ENCODE results near the gene HOXD13.

DNA sequence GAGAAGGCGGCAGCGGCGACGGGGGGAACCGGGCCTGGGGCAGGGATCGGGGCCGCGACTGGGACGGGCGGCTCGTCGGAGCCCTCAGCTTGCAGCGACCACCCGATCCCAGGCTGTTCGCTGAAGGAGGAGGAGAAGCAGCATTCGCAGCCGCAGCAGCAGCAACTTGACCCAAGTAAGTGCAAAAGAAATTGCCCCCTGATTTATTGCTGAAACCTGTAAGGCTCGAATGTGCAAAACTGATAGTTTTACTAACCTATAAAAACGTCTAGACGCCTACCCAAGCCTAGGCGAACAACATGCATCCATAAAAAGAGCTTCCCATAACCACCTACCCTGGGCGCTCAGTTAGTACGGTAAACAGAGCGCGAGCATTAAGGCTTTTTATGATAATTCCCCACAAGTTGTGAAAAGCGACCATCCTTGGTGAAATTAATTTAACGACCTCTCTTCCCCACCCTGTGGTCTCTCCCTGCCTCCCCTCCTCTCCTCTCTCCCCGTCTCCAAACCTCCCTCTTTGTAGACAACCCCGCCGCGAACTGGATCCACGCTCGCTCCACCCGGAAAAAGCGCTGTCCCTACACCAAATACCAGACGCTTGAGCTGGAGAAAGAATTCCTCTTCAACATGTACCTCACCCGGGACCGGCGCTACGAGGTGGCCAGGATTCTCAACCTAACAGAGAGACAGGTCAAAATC is 31.0 kb downstream of the HOXD13 start:
- TF ChIP-seq, protein P1, sequence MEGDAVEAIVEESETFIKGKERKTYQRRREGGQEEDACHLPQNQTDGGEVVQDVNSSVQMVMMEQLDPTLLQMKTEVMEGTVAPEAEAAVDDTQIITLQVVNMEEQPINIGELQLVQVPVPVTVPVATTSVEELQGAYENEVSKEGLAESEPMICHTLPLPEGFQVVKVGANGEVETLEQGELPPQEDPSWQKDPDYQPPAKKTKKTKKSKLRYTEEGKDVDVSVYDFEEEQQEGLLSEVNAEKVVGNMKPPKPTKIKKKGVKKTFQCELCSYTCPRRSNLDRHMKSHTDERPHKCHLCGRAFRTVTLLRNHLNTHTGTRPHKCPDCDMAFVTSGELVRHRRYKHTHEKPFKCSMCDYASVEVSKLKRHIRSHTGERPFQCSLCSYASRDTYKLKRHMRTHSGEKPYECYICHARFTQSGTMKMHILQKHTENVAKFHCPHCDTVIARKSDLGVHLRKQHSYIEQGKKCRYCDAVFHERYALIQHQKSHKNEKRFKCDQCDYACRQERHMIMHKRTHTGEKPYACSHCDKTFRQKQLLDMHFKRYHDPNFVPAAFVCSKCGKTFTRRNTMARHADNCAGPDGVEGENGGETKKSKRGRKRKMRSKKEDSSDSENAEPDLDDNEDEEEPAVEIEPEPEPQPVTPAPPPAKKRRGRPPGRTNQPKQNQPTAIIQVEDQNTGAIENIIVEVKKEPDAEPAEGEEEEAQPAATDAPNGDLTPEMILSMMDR (IDR thresholded peaks at IDR 0.05), result no peak
- TF ChIP-seq POLR2A (IDR thresholded peaks at IDR 0.05), result no peak
